ENCODE measurements around the gene LRRC34.

Gene LRRC34

GRCh38 chr3:169764882-169765612, 47.7 kb downstream of the LRRC34 start, which contains the start of gene TERC:
Gene TERC (minus strand): TSS chr3:169765060.
- DNase-seq = peak in 55 of 56 donors; percentile 34 to 94 (median 85)

GRCh38 chr3:169764312-169764881, 48.3 kb downstream of the LRRC34 start:
- peak in 52 of 56 donors; percentile 16 to 83 (median 66) for DNase-seq

DNA sequence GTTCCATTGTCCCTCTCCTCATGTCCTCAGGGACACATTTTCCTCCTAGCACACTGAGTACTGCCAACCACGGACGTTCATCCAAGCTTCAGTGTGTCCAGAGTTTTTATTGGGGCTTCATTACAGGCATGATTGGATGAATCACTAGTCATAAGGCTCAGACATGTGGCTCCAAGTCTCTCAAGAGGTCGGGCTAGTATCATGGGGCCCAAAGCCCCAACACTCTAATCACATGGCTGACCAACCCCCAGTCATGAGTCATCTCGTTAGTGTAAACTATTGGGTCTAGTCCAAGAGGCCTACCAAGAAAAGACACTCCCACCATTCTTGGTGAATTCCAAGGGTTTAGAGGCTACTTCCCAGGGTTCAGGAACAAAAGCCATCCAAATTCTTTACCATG, 52.2 kb downstream of the LRRC34 start:
- no peak for DNase-seq

- DNase-seq = no peak
Observed at GRCh38 chr3:169759256-169759655, 53.4 kb downstream of the LRRC34 start.

- DNase-seq = no peak
Observed at GRCh38 chr3:169758359-169758994, 54.2 kb downstream of the LRRC34 start.

GRCh38 chr3:169755488-169755887, 57.2 kb downstream of the LRRC34 start:
- no peak for DNase-seq

- no peak for DNase-seq
Observed at GRCh38 chr3:169754711-169755110, 58.0 kb downstream of the LRRC34 start.

- DNase-seq = no peak
Observed at GRCh38 chr3:169751875-169752274, 60.8 kb downstream of the LRRC34 start.

DNA sequence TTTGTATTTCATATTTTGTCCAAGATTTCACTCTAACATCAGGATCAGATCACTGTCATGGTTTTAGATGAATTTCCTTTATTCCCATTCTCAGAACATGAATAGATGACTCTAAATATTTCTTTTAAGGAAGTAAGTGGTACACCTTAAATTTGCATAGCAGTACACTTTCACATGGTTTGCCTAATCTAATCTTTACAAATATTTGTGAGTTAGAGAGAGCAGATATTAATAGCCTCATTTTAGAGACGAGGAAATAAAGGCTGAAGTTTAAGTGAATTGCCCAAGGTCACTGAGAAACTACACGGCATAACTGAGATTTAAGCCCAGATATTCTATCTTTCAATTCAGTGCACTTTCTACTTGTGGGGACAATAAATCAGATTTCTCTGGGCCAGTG, 62.0 kb downstream of the LRRC34 start:
- no peak for DNase-seq

DNA sequence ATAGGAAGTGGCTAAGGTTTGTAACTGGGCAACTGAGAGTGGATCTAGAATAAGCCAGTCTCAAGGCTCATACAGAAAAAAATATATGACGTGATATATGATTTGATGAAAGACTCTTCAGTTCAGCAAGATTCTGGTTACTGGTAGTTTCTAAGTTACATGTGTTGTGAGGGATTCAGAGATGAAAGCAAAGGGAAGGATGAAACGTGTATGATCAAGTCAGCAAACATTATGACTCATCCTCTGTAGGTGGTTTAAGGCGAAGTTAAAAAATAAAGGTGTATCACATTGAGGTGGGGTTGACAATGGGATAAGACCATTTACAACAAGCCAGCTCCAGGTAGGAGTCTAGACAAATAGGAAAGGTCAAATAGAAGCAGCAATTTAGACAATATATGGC, 64.0 kb downstream of the LRRC34 start:
- no peak for DNase-seq

- DNase-seq = no peak
Observed at GRCh38 chr3:169746924-169747323, 65.8 kb downstream of the LRRC34 start.

- no peak for DNase-seq
Observed at GRCh38 chr3:169744366-169745054, 68.2 kb downstream of the LRRC34 start.

Measured in nucleus accumbens (tissue), 56 donors.